Globus pallidus (tissue), 1 donor: ENCODE data around the gene FCN1.

Experiments
- DNase-seq: peaks from one replicate; pipeline ENCODE4 v3.0.0-alpha.2; 2015; ENCODE audit warnings: low spot score

FCN1 gene

DNA sequence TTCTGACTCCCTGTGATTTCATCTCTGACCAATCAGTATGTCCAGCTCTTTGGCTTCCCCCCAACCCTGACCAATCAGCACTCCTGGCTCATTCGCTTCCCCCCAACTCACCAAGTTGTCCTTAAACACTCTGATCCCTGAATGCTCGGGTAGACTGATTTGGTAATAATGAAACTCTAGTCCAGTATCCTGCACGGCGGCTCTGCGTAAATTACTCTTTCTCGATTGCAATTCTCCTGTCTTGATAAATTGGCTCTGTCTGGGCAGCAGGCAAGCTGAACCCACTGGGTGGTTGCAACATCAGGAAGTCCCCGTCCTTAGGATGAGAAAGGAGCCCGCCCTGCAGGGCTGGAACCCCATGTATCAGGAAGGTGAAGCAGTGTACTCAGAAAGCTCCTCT, 26.7 kb downstream of the FCN1 start:
- DNase-seq = no peak

DNA sequence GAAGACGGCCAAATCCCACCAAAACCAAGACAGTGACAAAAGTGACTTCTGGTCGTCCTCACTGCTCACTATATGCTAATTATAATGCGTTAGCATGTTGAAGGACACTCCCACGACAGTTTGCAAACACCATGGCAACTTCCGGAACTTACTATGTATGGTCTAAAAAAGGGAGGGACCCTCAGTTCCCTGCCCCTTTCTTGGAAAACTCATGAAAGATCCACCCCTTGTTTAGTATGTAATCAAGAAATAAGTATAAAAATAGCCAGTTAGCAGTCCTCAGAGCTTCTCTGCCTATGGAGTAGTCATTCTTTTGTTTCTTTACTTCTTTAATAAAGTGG, 27.6 kb downstream of the FCN1 start:
- DNase-seq = no peak

GRCh38 chr9:134889386-134890154, 28.1 kb downstream of the FCN1 start:
- DNase-seq = no peak

DNA sequence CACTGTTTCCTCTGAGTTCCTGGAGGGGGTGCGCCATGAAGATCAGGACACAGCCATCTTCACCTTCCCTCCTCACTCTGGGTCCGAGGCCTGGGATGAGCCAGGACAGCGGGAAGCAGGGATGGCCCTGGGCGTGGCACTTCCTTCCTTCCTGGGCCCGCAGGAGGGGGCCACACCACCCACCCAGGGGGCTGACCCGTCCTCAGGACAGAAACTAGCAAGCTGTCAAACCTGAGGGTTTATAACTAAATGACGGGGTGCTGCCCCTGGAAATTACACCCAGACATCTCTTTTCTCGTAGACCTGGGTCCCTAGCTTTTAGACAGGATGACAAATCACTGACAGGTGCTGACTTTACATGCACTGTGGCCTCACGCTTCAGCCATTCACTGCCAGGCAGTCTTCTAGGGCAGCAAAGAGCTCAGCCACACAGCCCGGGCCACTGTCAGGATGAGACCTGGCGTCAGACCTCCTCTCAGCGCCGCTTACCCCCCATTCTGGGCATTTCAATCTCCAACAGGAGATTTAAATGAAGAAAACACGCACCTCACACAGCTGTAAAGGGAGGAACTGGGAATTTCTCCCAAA, 29.0 kb downstream of the FCN1 start:
- no peak for DNase-seq

DNA sequence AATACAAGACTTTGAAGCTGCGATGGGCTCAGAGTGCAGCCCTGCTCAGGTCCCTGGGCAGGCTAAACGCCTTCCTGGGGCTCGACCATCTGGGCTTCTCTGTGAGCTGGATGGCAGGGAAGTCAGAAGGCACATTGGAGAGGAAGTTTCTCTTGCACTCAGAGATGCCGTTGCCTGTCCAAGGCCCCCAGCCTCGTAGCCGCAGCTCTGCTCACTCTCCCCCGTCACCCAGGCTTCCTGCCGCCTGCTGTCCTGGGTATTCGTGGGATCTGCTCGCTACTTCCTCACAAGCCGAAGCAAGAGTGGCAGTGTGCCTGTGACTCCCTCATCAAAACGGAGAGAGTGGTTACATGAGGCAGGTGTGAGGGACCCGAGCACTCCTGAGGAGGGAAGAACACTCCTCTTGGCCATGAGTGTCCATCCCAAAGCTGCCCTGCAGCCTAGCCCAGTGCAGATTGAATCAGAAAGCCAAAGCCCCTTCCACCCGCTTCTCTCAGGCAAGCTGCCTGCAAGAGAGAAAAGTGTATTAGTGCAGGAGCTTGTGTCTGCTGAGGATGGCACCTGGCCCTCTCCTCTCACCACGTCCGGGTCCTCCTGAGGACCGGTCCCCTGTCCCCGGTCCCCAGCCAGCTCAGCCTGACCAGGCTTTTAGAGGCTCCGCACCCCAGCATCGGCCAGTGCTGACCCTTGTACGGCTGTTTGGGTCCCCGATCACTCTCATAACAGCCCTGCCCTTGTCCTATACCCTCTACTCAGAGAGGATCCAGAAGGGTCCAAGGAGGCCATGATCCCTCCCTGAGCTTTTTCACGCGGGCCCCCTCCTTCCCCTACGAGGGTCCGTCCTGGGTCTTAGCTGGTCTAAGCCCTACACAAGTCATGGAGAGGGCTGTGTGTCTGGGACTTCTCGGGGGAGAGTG, 29.8 kb downstream of the FCN1 start:
- no peak for DNase-seq

DNA sequence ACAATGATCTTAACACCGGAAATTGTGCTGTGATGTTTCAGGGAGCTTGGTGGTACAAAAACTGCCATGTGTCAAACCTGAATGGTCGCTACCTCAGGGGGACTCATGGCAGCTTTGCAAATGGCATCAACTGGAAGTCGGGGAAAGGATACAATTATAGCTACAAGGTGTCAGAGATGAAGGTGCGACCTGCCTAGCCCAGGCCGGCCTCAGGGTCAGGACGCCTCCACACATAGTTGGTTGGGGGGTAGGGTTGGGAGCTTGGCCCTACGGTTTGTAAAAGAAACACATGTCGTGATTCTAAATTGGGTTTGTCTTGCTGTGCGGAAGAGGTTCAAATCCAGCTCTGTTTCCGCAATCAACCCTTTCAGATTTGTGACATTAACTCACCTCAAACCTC, 30.5 kb downstream of the FCN1 start:
- no peak for DNase-seq

DNA sequence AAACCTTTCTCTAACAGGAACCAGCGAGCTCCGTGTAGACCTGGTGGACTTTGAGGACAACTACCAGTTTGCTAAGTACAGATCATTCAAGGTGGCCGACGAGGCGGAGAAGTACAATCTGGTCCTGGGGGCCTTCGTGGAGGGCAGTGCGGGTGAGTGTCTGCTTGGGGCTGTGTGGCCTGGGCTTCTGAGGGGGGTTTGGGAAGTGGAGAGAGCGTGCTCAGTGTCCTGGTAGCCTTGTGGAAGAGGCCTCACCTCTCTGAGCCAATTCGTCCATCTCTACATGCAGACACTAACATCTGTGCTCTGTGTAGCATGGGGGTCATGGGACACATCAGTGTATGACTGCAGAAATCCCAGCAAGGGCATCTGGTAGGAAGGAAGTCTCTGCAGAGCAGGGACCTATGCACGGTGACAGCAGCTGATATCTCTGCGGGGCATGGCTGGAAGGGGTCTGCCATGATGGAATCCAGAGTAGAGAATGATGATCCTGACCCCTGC, 31.2 kb downstream of the FCN1 start:
- no peak for DNase-seq

DNA sequence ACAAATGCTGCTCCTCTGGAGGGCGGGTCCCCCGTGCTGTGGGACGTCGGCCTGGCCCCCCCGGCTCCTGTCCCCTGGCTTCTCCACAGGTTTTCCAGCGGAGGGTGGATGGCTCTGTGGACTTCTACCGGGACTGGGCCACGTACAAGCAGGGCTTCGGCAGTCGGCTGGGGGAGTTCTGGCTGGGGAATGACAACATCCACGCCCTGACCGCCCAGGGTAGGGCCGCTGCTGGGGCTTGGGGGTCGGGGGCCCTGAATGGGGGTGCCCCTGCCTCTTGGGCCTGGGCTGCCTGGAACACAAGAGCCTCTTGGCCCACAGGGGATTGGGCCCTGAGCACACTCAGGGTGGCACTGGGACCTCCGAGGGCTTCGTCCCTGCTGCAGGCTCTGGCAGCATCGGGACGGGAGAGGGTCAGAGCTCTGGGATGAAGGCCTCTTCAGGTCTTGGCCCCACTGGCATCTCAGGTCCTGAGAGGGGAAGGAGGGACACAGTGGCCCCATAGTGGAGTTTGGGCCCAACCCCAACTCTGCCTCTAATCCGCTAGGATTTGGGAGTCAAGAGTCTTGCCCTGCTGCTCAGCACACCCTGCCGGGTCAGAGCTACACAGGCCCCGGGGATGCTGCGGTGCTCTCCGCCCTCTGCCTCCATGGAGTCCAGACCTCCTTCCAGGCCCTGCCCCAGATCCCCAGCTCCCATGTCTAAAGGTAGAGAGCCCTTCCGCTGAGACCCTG, 31.9 kb downstream of the FCN1 start:
- DNase-seq = no peak

GRCh38 chr9:134885001-134885678, 32.6 kb downstream of the FCN1 start:
- DNase-seq = no peak

GRCh38 chr9:134884492-134884891, 33.2 kb downstream of the FCN1 start:
- no peak for DNase-seq

DNA sequence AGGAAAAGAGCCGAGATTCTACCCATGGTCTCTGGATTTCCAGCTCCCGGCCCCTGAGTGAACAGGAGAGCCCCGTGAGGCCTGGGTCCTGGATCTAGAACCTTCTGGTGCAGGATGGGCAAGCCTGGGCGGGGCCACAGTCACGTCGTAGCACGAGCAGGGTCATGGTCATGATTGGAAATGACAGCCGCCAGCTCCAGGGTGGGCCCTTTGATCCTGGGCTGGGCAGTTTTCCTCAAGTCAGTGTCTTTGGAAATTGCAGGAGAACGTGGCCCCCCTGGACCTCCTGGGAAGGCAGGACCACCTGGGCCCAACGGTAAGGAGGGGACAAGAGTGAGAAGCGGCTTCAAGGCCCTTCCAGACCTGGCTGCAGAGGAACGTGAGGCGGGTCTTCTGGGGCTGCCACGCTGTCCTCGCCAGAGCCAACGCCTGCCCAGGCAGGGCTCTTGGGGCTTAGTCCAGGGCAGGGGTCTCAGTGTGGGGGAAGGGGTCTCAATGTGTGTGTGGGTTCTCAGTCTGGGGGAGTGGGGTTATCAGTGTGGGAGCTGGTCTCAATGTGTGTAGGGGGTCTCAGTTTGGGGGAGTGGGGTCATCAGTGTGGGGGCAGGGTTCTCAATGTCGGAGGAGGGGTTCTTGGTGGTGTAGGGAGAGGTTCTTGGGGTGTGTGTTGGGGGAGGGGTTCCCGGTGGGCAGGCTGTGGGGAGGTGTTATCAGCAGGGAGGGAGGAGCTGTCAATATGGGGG, 34.5 kb downstream of the FCN1 start:
- DNase-seq = no peak

GRCh38 chr9:134882204-134882785, 35.4 kb downstream of the FCN1 start:
- DNase-seq = no peak

DNA sequence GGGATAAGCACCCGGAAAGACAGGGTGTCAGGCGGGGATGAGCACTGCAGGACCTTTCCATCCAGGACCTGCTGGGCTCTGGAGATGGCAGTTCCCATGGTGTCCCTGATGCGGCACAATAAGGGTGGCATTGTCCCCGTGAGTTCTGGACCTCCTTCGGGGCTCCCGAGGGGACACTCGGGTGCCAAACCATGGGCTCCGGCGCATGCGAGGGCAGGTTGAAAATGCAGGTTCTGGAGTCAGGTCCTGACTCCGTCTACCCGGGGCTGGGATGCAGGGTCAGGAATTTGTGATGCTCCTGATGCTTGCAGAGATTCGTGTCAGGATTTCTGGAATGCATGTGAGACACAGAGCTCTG, 36.4 kb downstream of the FCN1 start:
- no peak for DNase-seq

DNA sequence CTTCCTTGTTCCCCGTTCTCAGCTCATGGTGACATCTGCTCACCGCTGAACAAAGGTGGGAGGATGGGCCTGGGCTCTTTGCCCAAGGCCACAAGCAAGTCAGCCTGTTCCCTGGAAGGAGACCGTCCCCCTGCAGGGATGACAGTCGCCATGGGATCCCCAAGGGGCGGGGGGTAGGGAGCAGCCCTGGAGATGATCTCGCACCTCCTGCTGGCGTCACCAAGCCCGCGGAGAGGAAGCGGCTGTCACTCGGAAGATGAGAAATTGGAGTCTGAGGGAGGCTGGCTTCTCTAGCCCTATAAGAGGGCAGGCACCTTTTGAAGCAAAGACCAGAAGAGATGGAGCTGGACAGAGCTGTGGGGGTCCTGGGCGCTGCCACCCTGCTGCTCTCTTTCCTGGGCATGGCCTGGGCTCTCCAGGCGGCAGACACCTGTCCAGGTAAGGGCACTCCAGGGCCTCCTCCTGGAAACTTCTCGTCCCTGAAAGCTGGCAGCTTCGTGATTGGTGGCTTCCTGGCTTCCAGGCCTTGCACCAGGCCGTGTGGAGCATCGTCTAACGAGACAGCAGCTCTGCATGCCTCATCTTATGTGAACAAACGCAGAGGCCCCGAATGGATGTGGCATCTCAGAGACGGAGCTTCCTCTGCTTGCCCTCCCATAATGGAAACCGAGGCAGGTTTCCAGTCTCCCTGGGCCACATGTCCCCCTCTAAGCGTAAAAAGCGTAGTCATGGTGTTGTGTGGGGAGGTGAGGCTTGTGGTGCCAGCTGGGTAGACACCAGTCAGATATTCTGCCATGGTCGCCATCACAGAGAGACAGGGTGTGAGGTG, 37.0 kb downstream of the FCN1 start, which contains the start of gene FCN2:
Gene FCN2, plus strand, starts transcription at position 327 of the 829 bp plus-strand sequence. Its CDS starts 12 bp downstream, at position 339.
- no peak for DNase-seq

DNA sequence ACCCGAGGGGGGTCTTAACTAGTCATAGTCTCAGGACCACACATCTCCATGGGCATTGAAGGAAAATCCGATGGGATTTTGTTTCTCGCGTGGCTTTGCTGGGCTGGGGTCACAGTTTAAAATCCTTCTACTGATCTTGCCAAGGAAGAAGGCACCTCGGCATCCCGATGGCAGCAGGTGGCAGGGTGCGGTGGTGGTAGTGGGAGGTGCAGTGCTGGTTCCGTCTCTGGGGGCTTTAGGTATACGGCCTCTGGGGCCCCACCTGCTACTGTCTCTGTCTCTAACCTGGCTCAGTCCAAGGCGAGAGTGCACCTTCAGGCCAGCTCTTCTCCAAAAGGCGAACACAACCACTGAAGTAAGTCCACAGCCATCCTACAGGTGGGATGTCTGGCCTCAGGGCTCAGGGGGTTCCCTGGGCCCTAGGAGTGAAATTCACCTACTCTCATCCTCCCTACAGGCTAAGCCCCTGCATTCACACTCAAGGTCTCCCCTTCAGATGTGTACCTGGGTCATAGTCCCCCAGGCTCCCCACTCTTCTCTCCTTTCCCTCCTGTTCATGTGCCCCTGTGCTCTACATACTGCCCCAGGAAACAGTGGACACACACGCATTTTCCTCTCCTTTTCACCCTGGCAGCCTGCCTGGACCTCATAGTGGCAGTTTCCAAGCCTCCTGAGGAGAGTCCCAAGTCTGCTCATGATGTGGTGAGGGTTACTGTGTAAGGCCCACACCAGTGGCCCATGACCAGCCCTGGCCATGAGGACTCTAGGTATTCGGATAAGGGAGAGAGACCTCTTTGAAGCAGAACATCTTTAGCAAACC, 37.8 kb downstream of the FCN1 start:
- DNase-seq = no peak

- no peak for DNase-seq
Observed at GRCh38 chr9:134877541-134877940, 40.2 kb downstream of the FCN1 start.

GRCh38 chr9:134875371-134875770, 42.3 kb downstream of the FCN1 start:
- DNase-seq = no peak

DNA sequence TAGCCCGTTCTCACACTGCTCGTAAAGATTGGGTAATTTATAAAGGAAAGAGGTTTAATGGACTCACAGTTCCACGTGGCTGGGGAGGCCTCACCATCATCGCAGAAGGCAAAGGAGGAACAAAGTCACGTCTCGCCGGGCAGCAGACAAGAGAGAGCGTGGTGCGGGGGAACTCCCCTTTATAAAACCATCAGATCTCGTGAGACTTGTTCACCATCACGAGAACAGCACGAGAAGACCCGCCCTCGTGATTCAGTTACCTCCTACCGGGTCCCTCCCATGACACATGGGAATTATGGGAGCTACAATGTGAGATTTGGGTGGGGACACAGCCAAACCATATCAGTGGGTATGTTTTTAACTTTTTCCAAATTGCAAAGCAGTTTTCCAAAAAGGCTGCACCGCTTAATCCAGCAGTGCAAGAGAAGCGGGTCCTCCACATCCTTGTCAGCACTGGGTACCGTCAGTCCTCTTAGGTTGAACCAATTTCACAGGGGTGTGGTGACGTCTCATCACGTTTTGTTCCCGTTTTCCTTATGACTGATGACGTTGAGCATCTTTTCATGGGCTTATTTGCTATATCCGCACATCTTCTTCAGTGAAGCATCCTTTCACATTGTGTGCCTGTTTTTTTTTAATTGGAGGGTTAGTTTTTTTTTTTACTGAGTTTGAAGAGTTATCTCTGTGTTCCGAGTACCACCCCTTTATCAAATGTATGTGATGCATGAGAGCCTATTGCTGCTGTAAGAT, 45.1 kb downstream of the FCN1 start:
- no peak for DNase-seq
